Measurements from ENCODE around the gene TIMM50. TPM values are rescaled to one million over a fixed set of nuclear protein-coding genes. Genes with fewer than 3 reads are reported as not detected.
A peak's percentile ranks its signal among the peaks of the same experiment; 100 is the strongest.

Gene TIMM50
- 49.3 TPM for total RNA-seq
- polyA plus RNA-seq = 44.0 TPM
- long read RNA-seq, donor 1, transcript TIMM50-201 (11 exons, 1,612 nt) = major isoform, 7 of 7 reads
- long read RNA-seq, donor 1, partial matches to known transcripts = 0 of 7 reads
- long read RNA-seq, donor 1, other reads (novel, unspliced or antisense) = 0 of 7 reads
- long read RNA-seq, donor 2, transcript TIMM50-205 (1 exons, 2,274 nt) = minor isoform, 15 of 65 reads
- long read RNA-seq, donor 2, transcript TIMM50-201 (11 exons, 1,612 nt) = major isoform, 45 of 65 reads
- long read RNA-seq, donor 2, partial matches to known transcripts = 0 of 65 reads
- long read RNA-seq, donor 2, other reads (novel, unspliced or antisense) = 0 of 65 reads
- long read RNA-seq, donor 3, transcript TIMM50-201 (11 exons, 1,612 nt) = major isoform, 28 of 42 reads
- long read RNA-seq, donor 3, transcript TIMM50-205 (1 exons, 2,274 nt) = minor isoform, 11 of 42 reads
- long read RNA-seq, donor 3, partial matches to known transcripts = 0 of 42 reads
- long read RNA-seq, donor 3, other reads (novel, unspliced or antisense) = 0 of 42 reads
- long read RNA-seq, donor 4, transcript TIMM50-205 (1 exons, 2,274 nt) = minor isoform, 7 of 20 reads
- long read RNA-seq, donor 4, transcript TIMM50-201 (11 exons, 1,612 nt) = major isoform, 9 of 20 reads
- long read RNA-seq, donor 4, partial matches to known transcripts = 0 of 20 reads
- long read RNA-seq, donor 4, other reads (novel, unspliced or antisense) = 0 of 20 reads
- long read RNA-seq, donor 5, transcript TIMM50-201 (11 exons, 1,612 nt) = major isoform, 29 of 41 reads
- long read RNA-seq, donor 5, transcript TIMM50-205 (1 exons, 2,274 nt) = minor isoform, 7 of 41 reads
- long read RNA-seq, donor 5, partial matches to known transcripts = 0 of 41 reads
- long read RNA-seq, donor 5, other reads (novel, unspliced or antisense) = 0 of 41 reads
- long read RNA-seq, donor 6, transcript TIMM50-201 (11 exons, 1,612 nt) = major isoform, 13 of 21 reads
- long read RNA-seq, donor 6, partial matches to known transcripts = 5 of 21 reads
- long read RNA-seq, donor 6, other reads (novel, unspliced or antisense) = 0 of 21 reads
- long read RNA-seq, donor 7, transcript TIMM50-205 (1 exons, 2,274 nt) = minor isoform, 12 of 30 reads
- long read RNA-seq, donor 7, transcript TIMM50-201 (11 exons, 1,612 nt) = major isoform, 17 of 30 reads
- long read RNA-seq, donor 7, partial matches to known transcripts = 0 of 30 reads
- long read RNA-seq, donor 7, other reads (novel, unspliced or antisense) = 0 of 30 reads
- long read RNA-seq, donor 8, transcript TIMM50-205 (1 exons, 2,274 nt) = minor isoform, 7 of 18 reads
- long read RNA-seq, donor 8, transcript TIMM50-201 (11 exons, 1,612 nt) = major isoform, 10 of 18 reads
- long read RNA-seq, donor 8, partial matches to known transcripts = 0 of 18 reads
- long read RNA-seq, donor 8, other reads (novel, unspliced or antisense) = 0 of 18 reads
- long read RNA-seq, donor 9, transcript TIMM50-201 (11 exons, 1,612 nt) = major isoform, 14 of 19 reads
- long read RNA-seq, donor 9, partial matches to known transcripts = 0 of 19 reads
- long read RNA-seq, donor 9, other reads (novel, unspliced or antisense) = 0 of 19 reads
- long read RNA-seq, donor 10, transcript TIMM50-201 (11 exons, 1,612 nt) = major isoform, 19 of 24 reads
- long read RNA-seq, donor 10, partial matches to known transcripts = 0 of 24 reads
- long read RNA-seq, donor 10, other reads (novel, unspliced or antisense) = 0 of 24 reads

DNA sequence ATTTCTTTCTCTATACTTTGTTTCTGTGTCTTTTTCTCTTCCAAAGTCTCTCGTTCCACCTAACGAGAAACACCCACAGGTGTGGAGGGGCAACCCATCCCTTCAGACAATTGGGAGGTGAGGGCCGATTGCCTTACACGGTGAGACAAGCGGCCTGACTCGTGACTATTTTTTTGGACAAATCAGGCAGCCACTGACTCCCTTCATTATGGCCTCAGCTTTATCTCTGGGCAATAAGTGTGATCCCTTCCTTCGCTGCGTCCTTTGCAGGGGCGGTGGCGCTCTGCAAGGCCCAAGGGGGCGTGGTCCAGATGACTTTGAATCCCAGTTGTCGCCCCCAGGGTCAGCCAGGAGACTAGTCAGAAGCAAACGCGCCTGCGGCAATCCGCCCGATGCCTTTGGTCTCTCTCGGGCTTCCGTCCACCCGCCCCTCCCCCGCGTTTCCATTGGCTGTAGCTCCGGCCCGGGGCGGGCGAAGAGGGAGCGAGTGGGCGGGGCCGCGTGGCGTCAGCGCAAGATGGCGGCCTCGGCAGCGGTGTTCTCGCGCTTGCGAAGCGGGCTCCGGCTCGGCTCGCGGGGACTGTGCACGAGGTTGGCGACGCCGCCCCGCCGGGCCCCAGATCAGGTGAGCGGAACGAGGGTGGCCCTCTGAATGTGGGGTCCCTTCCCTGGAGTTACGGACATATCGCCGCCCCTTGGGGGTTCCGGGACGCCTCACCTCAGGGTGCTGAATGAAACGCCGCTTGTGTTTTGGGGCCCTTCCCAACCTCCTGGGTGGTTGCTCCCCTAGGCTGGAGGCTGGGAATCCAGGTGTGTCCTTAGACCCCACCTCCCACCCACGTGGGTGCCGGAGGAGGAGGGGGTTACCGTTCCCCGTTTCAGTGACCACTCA is at the start of gene TIMM50:
TIMM50 (plus strand) TSS at position 502 of the 892 bp plus-strand sequence; CDS start at position 518, 16 bp downstream.
- Histone ChIP-seq H3K4me3 (ENCODE audit: low read length in 2 of 2) (peak within 1 kb of the TSS; percentile 88 to 91), H3K27me3 (ENCODE audit: control insufficient read depth in 2 of 2, insufficient read depth in 1 of 2, low read length in 1 of 2) (no peaks in the 10 kb centered on the region), H3K36me3 (ENCODE audit: control insufficient read depth in 2 of 2, insufficient read depth in 2 of 2, low read length in 1 of 2) (peaks cover 14 to 15% of the 10 kb centered on the region in 2 donors), H3K27ac (ENCODE audit: low read depth in 1 of 2, low read length in 1 of 2) (peak within 1 kb of the TSS; percentile 80 to 87), H3K9me3 (ENCODE audit: control insufficient read depth in 2 of 2, insufficient read depth in 1 of 2, low read length in 1 of 2) (peaks cover 0 to 3% of the 10 kb centered on the region in 2 donors), H3K4me1 (ENCODE audit: control insufficient read depth in 2 of 2, insufficient read depth in 2 of 2, low read length in 2 of 2) (peaks cover 13 to 16% of the 10 kb centered on the region in 2 donors)
- 1% methylated on average over 62 of the region's 62 CpGs for WGBS
- peak; percentile 74 to 96 (median 88) for DNase-seq (ENCODE audit: low read depth in 6 of 9, low spot score in 9 of 9)

DNA sequence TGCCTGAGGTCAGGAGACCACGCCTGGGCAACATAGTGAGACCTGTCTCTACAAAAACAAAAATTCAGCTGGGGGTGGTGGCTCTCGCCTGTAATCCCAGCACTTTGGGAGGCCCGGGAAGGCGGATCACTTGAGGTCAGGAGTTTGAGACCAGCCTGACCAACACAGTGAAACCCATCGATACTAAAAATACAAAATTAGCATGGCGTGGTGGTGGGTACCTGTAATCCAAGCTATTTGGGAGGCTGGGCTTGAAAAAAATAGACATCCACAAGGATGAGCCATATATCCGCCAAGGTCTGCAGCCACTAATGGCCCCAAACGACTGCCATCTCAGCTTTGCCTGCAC is 48.0 kb upstream of the TIMM50 start:
- Histone ChIP-seq H3K4me1 (ENCODE audit: control insufficient read depth in 2 of 2, insufficient read depth in 2 of 2, low read length in 2 of 2) (peaks cover 11 to 26% of the 10 kb centered on the region in 2 donors), H3K36me3 (ENCODE audit: control insufficient read depth in 2 of 2, insufficient read depth in 2 of 2, low read length in 1 of 2) (peaks cover 26 to 34% of the 10 kb centered on the region in 2 donors), H3K9me3 (ENCODE audit: control insufficient read depth in 2 of 2, insufficient read depth in 1 of 2, low read length in 1 of 2) (no peaks in the 10 kb centered on the region), H3K4me3 (ENCODE audit: low read length in 2 of 2) (no peak overlapping the region), H3K27ac (ENCODE audit: low read depth in 1 of 2, low read length in 1 of 2) (no peak overlapping the region), H3K27me3 (ENCODE audit: control insufficient read depth in 2 of 2, insufficient read depth in 1 of 2, low read length in 1 of 2) (peaks cover 0 to 10% of the 10 kb centered on the region in 2 donors)
- DNase-seq (ENCODE audit: low read depth in 6 of 9, low spot score in 9 of 9) = no peak
- WGBS = 90% methylated on average over 8 of the region's 8 CpGs

GRCh38 chr19:39433480-39434079 is 47.1 kb upstream of the TIMM50 start:
- no peak overlapping the region for H3K4me3 ChIP-seq (ENCODE audit: low read length in 2 of 2)
- DNase-seq (ENCODE audit: low read depth in 6 of 9, low spot score in 9 of 9) = no peak
- WGBS = 98% methylated on average over 8 of the region's 8 CpGs
- no peak overlapping the region for H3K27ac ChIP-seq (ENCODE audit: low read depth in 1 of 2, low read length in 1 of 2)
- H3K27me3 ChIP-seq (ENCODE audit: control insufficient read depth in 2 of 2, insufficient read depth in 1 of 2, low read length in 1 of 2) = peaks cover 0 to 9% of the 10 kb centered on the region in 2 donors
- peaks cover 11 to 26% of the 10 kb centered on the region in 2 donors for H3K4me1 ChIP-seq (ENCODE audit: control insufficient read depth in 2 of 2, insufficient read depth in 2 of 2, low read length in 2 of 2)
- H3K36me3 ChIP-seq (ENCODE audit: control insufficient read depth in 2 of 2, insufficient read depth in 2 of 2, low read length in 1 of 2) = peaks cover 26 to 34% of the 10 kb centered on the region in 2 donors
- H3K9me3 ChIP-seq (ENCODE audit: control insufficient read depth in 2 of 2, insufficient read depth in 1 of 2, low read length in 1 of 2) = no peaks in the 10 kb centered on the region

GRCh38 chr19:39434123-39435076 is 46.2 kb upstream of the TIMM50 start:
- no peaks in the 10 kb centered on the region for H3K9me3 ChIP-seq (ENCODE audit: control insufficient read depth in 2 of 2, insufficient read depth in 1 of 2, low read length in 1 of 2)
- DNase-seq (ENCODE audit: low read depth in 6 of 9, low spot score in 9 of 9) = no peak
- H3K27ac ChIP-seq (ENCODE audit: low read depth in 1 of 2, low read length in 1 of 2) = no peak overlapping the region
- peaks cover 11 to 26% of the 10 kb centered on the region in 2 donors for H3K4me1 ChIP-seq (ENCODE audit: control insufficient read depth in 2 of 2, insufficient read depth in 2 of 2, low read length in 2 of 2)
- H3K27me3 ChIP-seq (ENCODE audit: control insufficient read depth in 2 of 2, insufficient read depth in 1 of 2, low read length in 1 of 2) = peaks cover 0 to 6% of the 10 kb centered on the region in 2 donors
- 76% methylated on average over 10 of the region's 10 CpGs for WGBS
- H3K4me3 ChIP-seq (ENCODE audit: low read length in 2 of 2) = peak overlapping the region; percentile 76 to 86
- peaks cover 26 to 34% of the 10 kb centered on the region in 2 donors for H3K36me3 ChIP-seq (ENCODE audit: control insufficient read depth in 2 of 2, insufficient read depth in 2 of 2, low read length in 1 of 2)

GRCh38 chr19:39435499-39436349 is 44.9 kb upstream of the TIMM50 start, which contains the start of gene RPS16:
TSS of gene RPS16 (minus strand) at chr19:39435949. CDS start at chr19:39435895, 54 bp downstream.
- peak within 1 kb of the TSS; percentile 86 to 94 for H3K27ac ChIP-seq (ENCODE audit: low read depth in 1 of 2, low read length in 1 of 2)
- peaks cover 0 to 6% of the 10 kb centered on the region in 2 donors for H3K27me3 ChIP-seq (ENCODE audit: control insufficient read depth in 2 of 2, insufficient read depth in 1 of 2, low read length in 1 of 2)
- H3K4me1 ChIP-seq (ENCODE audit: control insufficient read depth in 2 of 2, insufficient read depth in 2 of 2, low read length in 2 of 2) = peaks cover 11 to 26% of the 10 kb centered on the region in 2 donors
- H3K4me3 ChIP-seq (ENCODE audit: low read length in 2 of 2) = peak within 1 kb of the TSS; percentile 76 to 86
- peaks cover 26 to 34% of the 10 kb centered on the region in 2 donors for H3K36me3 ChIP-seq (ENCODE audit: control insufficient read depth in 2 of 2, insufficient read depth in 2 of 2, low read length in 1 of 2)
- H3K9me3 ChIP-seq (ENCODE audit: control insufficient read depth in 2 of 2, insufficient read depth in 1 of 2, low read length in 1 of 2) = no peaks in the 10 kb centered on the region
- DNase-seq (ENCODE audit: low read depth in 6 of 9, low spot score in 9 of 9) = peak; percentile 83 to 98 (median 95)
- under 1% methylated on average over 61 of the region's 61 CpGs for WGBS

- H3K36me3 ChIP-seq (ENCODE audit: control insufficient read depth in 2 of 2, insufficient read depth in 2 of 2, low read length in 1 of 2) = peaks cover 26 to 32% of the 10 kb centered on the region in 2 donors
- H3K4me3 ChIP-seq (ENCODE audit: low read length in 2 of 2) = peak overlapping the region; percentile 76 to 86
- H3K9me3 ChIP-seq (ENCODE audit: control insufficient read depth in 2 of 2, insufficient read depth in 1 of 2, low read length in 1 of 2) = no peaks in the 10 kb centered on the region
- no peak for DNase-seq (ENCODE audit: low read depth in 6 of 9, low spot score in 9 of 9)
- 6% methylated on average over 2 of the region's 2 CpGs for WGBS
- H3K27ac ChIP-seq (ENCODE audit: low read depth in 1 of 2, low read length in 1 of 2) = peak overlapping the region; percentile 86 to 94
- peaks cover 0 to 6% of the 10 kb centered on the region in 2 donors for H3K27me3 ChIP-seq (ENCODE audit: control insufficient read depth in 2 of 2, insufficient read depth in 1 of 2, low read length in 1 of 2)
- H3K4me1 ChIP-seq (ENCODE audit: control insufficient read depth in 2 of 2, insufficient read depth in 2 of 2, low read length in 2 of 2) = peaks cover 11 to 22% of the 10 kb centered on the region in 2 donors
Measured at GRCh38 chr19:39436350-39436716, 44.3 kb upstream of the TIMM50 start.
